Effector memory CD8-positive, alpha-beta T cell (primary cell): Measurements from ENCODE around the gene PROSER2.

Experiments used
- ATAC-seq: fragments of 150-1000 bp; cut with Tn5 transposase; replicated peaks from 2 replicates; pipeline ENCODE4 v1.10.0; 2021; ENCODE audit warnings: mild to moderate bottlenecking, moderate library complexity
- DNase-seq, 3 experiments: peaks; one replicate each; pipeline ENCODE4 v3.0.0; 2021
- H3K27ac Mint-ChIP-seq, 2 donors: one replicate each; pipeline ENCODE4 v1.8.0; 2022; ENCODE audit warnings: mild to moderate bottlenecking in 2 of 2, mixed read lengths in 2 of 2, moderate library complexity in 2 of 2
- H3K27me3 Mint-ChIP-seq, 2 donors: one replicate each; pipeline ENCODE4 v1.8.0; 2022; ENCODE audit warnings: mixed read lengths in 2 of 2
- H3K36me3 Mint-ChIP-seq: one replicate; pipeline ENCODE4 v1.8.0; 2022; ENCODE audit warnings: mild to moderate bottlenecking, moderate library complexity, mixed read lengths; ENCODE audit not compliant: insufficient read depth
- H3K4me1 Mint-ChIP-seq, 2 donors: one replicate each; pipeline ENCODE4 v1.8.0; 2022; ENCODE audit warnings: low read depth in 2 of 2, mixed read lengths in 2 of 2
- H3K4me3 Mint-ChIP-seq, 2 donors: one replicate each; pipeline ENCODE4 v1.8.0; 2022; ENCODE audit warnings: mild to moderate bottlenecking in 2 of 2, mixed read lengths in 2 of 2, moderate library complexity in 2 of 2
- H3K9me3 Mint-ChIP-seq, 2 donors: one replicate each; pipeline ENCODE4 v1.8.0; 2022; ENCODE audit warnings: mixed read lengths in 2 of 2

Gene PROSER2

GRCh38 chr10:11908991-11909390 lies 85.8 kb downstream of the PROSER2 start:
- no peaks in the 10 kb centered on the region for H3K9me3 Mint-ChIP-seq
- H3K36me3 Mint-ChIP-seq: peaks cover 4% of the 10 kb centered on the region
- H3K27me3 Mint-ChIP-seq: peaks cover 8 to 13% of the 10 kb centered on the region in 2 donors
- H3K27ac Mint-ChIP-seq: peak overlapping the region in 1 of 2 donors; percentile 39
- DNase-seq (no peak), ATAC-seq (no peak)
- H3K4me1 Mint-ChIP-seq: peaks cover 3% of the 10 kb centered on the region in 2 donors
- no peak overlapping the region for H3K4me3 Mint-ChIP-seq

GRCh38 chr10:11909618-11910017 lies 86.5 kb downstream of the PROSER2 start:
- Mint-ChIP-seq H3K4me3 (no peak overlapping the region), H3K27me3 (peaks cover 8 to 13% of the 10 kb centered on the region in 2 donors), H3K27ac (no peak overlapping the region), H3K9me3 (no peaks in the 10 kb centered on the region), H3K4me1 (peaks cover 3% of the 10 kb centered on the region in 2 donors), H3K36me3 (peaks cover 4% of the 10 kb centered on the region)
- ATAC-seq: no peak
- DNase-seq: no peak

- ATAC-seq (no peak), DNase-seq (no peak)
- Mint-ChIP-seq H3K4me1 (peaks cover 3% of the 10 kb centered on the region in 2 donors), H3K36me3 (peaks cover 4% of the 10 kb centered on the region), H3K4me3 (no peak overlapping the region), H3K27ac (no peak overlapping the region), H3K9me3 (no peaks in the 10 kb centered on the region), H3K27me3 (peaks cover 8 to 13% of the 10 kb centered on the region in 2 donors)
Measured at GRCh38 chr10:11910102-11910501, 86.9 kb downstream of the PROSER2 start.

GRCh38 chr10:11913079-11913641 lies 90.0 kb downstream of the PROSER2 start:
- Mint-ChIP-seq H3K27ac (no peak overlapping the region), H3K27me3 (peaks cover 8 to 13% of the 10 kb centered on the region in 2 donors)
- ATAC-seq: no peak

GRCh38 chr10:11918384-11918783 lies 95.2 kb downstream of the PROSER2 start:
- no peaks in the 10 kb centered on the region for H3K9me3 Mint-ChIP-seq
- H3K36me3 Mint-ChIP-seq: peaks cover 41% of the 10 kb centered on the region
- DNase-seq (no peak), ATAC-seq (no peak)
- H3K4me3 Mint-ChIP-seq: no peak overlapping the region
- H3K27me3 Mint-ChIP-seq: no peaks in the 10 kb centered on the region
- H3K27ac Mint-ChIP-seq: peak overlapping the region; percentile 3 to 49
- H3K4me1 Mint-ChIP-seq: peaks cover 0 to 3% of the 10 kb centered on the region in 2 donors

More at GRCh38 chr10:11913079-11913641, 90.0 kb downstream of the PROSER2 start:
- H3K4me3 Mint-ChIP-seq: no peak overlapping the region
- no peaks in the 10 kb centered on the region for H3K9me3 Mint-ChIP-seq
- H3K4me1 Mint-ChIP-seq: peaks cover 0 to 3% of the 10 kb centered on the region in 2 donors
- peaks cover 4% of the 10 kb centered on the region for H3K36me3 Mint-ChIP-seq
- DNase-seq: no peak

- peaks cover 50% of the 10 kb centered on the region for H3K36me3 Mint-ChIP-seq
- ATAC-seq: no peak
- DNase-seq: no peak
- H3K9me3 Mint-ChIP-seq: no peaks in the 10 kb centered on the region
- H3K27me3 Mint-ChIP-seq: no peaks in the 10 kb centered on the region
- peaks cover 0 to 3% of the 10 kb centered on the region in 2 donors for H3K4me1 Mint-ChIP-seq
- no peak overlapping the region for H3K4me3 Mint-ChIP-seq
- peak overlapping the region in 1 of 2 donors; percentile 3 for H3K27ac Mint-ChIP-seq
Measured at GRCh38 chr10:11919271-11919670, 96.1 kb downstream of the PROSER2 start.
